Keratinocyte (primary cell): ENCODE results near the gene LRP3. TPM values are rescaled to one million over a fixed set of nuclear protein-coding genes. Genes with fewer than 3 reads are reported as not detected.
"Not testable (repeated sequence)": the region's sequence is repeated elsewhere in the genome, so short reads cannot be mapped to it uniquely, and the experiment has no call there.

ENCODE experiments used
- DNase-seq: peaks from one replicate; pipeline ENCODE4 v3.0.0-alpha.2; 2011; ENCODE audit warnings: low read depth, missing footprints, low spot score
- FAIRE-seq: peaks from 2 replicates; lab custom pipeline; 2011; peaks lifted over from hg19 to GRCh38; lab: Jason Lieb, UNC
- H2AFZ ChIP-seq: 2 replicates; pipeline ENCODE4 v1.6.0; 2012; ENCODE audit warnings: low read length, control low read depth, inconsistent platforms; ENCODE audit not compliant: control insufficient read depth
- H3K27ac ChIP-seq: 2 replicates; pipeline ENCODE4 v1.5.1; 2011; ENCODE audit warnings: low read length; ENCODE audit not compliant: control insufficient read depth, insufficient read depth
- H3K27me3 ChIP-seq: 3 replicates; pipeline ENCODE4 v1.6.0; 2011; ENCODE audit warnings: low read length; ENCODE audit not compliant: control insufficient read depth, insufficient read depth; ENCODE audit errors: extremely low read depth
- H3K36me3 ChIP-seq, 2 experiments: 2 replicates in 1 of 2; 3 replicates in 1 of 2; pipeline ENCODE4 v1.5.1; 2011; ENCODE audit warnings: low read length in 2 of 2, mild to moderate bottlenecking in 1 of 2; ENCODE audit not compliant: control insufficient read depth in 2 of 2, insufficient read depth in 2 of 2; ENCODE audit errors: extremely low read depth in 1 of 2
- H3K4me1 ChIP-seq: 3 replicates; pipeline ENCODE4 v1.5.1; 2011; ENCODE audit warnings: low read length; ENCODE audit not compliant: control insufficient read depth, insufficient read depth; ENCODE audit errors: extremely low read depth
- H3K4me2 ChIP-seq: 3 replicates; pipeline ENCODE4 v1.6.0; 2011; ENCODE audit warnings: low read depth, low read length; ENCODE audit not compliant: control insufficient read depth, insufficient read depth; ENCODE audit errors: extremely low read depth
- H3K4me3 ChIP-seq, 3 experiments: fragments of 200-600 bp in 1 of 3; sonication (generic) in 1 of 3; 2 replicates in 2 of 3; 3 replicates in 1 of 3; pipeline ENCODE4 v1.5.1; 2011 to 2016; ENCODE audit warnings: low read length in 3 of 3, mild to moderate bottlenecking in 3 of 3, control low read depth in 2 of 3, inconsistent platforms in 1 of 3, low read depth in 1 of 3, mixed read lengths in 1 of 3, mixed run types in 1 of 3, moderate library complexity in 1 of 3; ENCODE audit not compliant: control insufficient read depth in 2 of 3, insufficient read depth in 2 of 3; ENCODE audit errors: extremely low read depth in 1 of 3
- H3K79me2 ChIP-seq: 2 replicates; pipeline ENCODE4 v1.6.0; 2012; ENCODE audit warnings: low read length; ENCODE audit not compliant: control insufficient read depth, insufficient read depth
- H3K9ac ChIP-seq: 3 replicates; pipeline ENCODE4 v1.6.0; 2011; ENCODE audit warnings: low read length; ENCODE audit not compliant: control insufficient read depth, insufficient read depth; ENCODE audit errors: extremely low read depth
- H3K9me1 ChIP-seq: 3 replicates; pipeline ENCODE4 v1.6.0; 2011; ENCODE audit warnings: low read length; ENCODE audit not compliant: control insufficient read depth, insufficient read depth; ENCODE audit errors: extremely low read depth
- H3K9me3 ChIP-seq: 2 replicates; pipeline ENCODE4 v1.5.1; 2012; ENCODE audit warnings: low read depth, low read length; ENCODE audit not compliant: control insufficient read depth
- H4K20me1 ChIP-seq: 3 replicates; pipeline ENCODE4 v1.6.0; 2011; ENCODE audit warnings: low read length; ENCODE audit not compliant: control insufficient read depth, insufficient read depth; ENCODE audit errors: extremely low read depth
- CTCF ChIP-seq, 3 experiments: IDR thresholded peaks in 1 of 3; conservative IDR thresholded peaks in 1 of 3; optimal IDR thresholded peaks in 1 of 3; 2 replicates in 2 of 3; 3 replicates in 1 of 3; pipeline versions ENCODE3 to v1.5.1; 2011; ENCODE audit warnings: low read length in 3 of 3, mild to moderate bottlenecking in 3 of 3, moderate library complexity in 2 of 3, control low read depth in 1 of 3, inconsistent platforms in 1 of 3; ENCODE audit not compliant: insufficient read depth in 2 of 3; ENCODE audit errors: extremely low read depth in 1 of 3
- EZH2 ChIP-seq: IDR thresholded peaks from one replicate; pipeline ENCODE4 v1.6.1; 2012; ENCODE audit warnings: inconsistent platforms, mild to moderate bottlenecking, low read length, moderate library complexity
- dilution Hi-C: fragments of 300-500 bp; cut with MboI; formaldehyde crosslinking; loops from one replicate; pipeline ENCODE4 v1.7.0; 2020; ENCODE audit warnings: low sequenced_read_pairs; ENCODE audit not compliant: extremely low pct_ligation_motif_present
- polyA plus RNA-seq, 5 experiments: library from polyadenylated mRNA; depleted of rRNA in 3 of 5; stranded (reverse) in 3 of 5; stranded (forward) in 1 of 5; unstranded in 1 of 5; fragments of >200 nt; gene quantifications; 1 replicate in 1 of 5; 2 replicates in 3 of 5; 3 replicates in 1 of 5; pipeline versions ENCODE4 v1.2.1 to v1.2.3, GENCODE V29; 2011 to 2012; ENCODE audit warnings: missing spikeins in 2 of 5, low read depth in 1 of 5, low replicate concordance in 1 of 5

LRP3 gene
- polyA plus RNA-seq, 1 donor (not counting 4 experiments of a cell fraction or from before 2014, with no cell fraction given) = 5.0 TPM

DNA sequence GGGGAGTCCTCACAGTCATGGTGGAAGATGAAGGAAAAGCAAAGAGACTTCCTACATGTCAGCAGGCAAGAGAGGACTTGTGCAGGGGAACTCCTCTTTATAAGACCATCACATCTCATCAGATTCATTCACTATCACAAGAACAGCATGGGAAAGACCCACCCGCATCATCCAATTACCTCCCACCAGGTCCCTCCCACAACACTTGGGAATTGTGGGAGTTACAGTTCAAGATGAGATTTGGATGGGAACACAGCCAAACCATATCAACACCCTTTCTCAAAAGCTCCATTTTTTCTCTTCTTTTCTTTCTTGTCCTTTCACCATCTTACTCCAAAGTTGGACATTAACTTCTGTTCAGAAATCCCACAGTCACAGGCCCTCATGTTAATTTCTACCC, 4.7 kb upstream of the LRP3 start:
- Histone ChIP-seq H3K4me3 (no peak overlapping the region), H3K79me2 (no peaks in the 10 kb centered on the region), H3K9me3 (no peaks in the 10 kb centered on the region), H3K27ac (no peak overlapping the region), H3K9ac (no peak overlapping the region), H3K4me2 (no peak overlapping the region), H4K20me1 (no peaks in the 10 kb centered on the region), H3K27me3 (peaks cover 14% of the 10 kb centered on the region), H3K36me3 (no peaks in the 10 kb centered on the region), H2AFZ (no peak overlapping the region), H3K9me1 (no peaks in the 10 kb centered on the region), H3K4me1 (no peaks in the 10 kb centered on the region)
- TF ChIP-seq EZH2 (no peak), CTCF (optimal IDR thresholded peaks at IDR 0.05 in 1 of 3, IDR thresholded peaks at IDR 0.05 in 1 of 3, conservative IDR thresholded peaks at IDR 0.05 in 1 of 3; ENCODE audit: extremely low read depth in 1 of 3, insufficient read depth in 2 of 3, low read length in 3 of 3) (no peak)
- FAIRE-seq = no peak
- DNase-seq = no peak
- dilution Hi-C loops = no loop called here

DNA sequence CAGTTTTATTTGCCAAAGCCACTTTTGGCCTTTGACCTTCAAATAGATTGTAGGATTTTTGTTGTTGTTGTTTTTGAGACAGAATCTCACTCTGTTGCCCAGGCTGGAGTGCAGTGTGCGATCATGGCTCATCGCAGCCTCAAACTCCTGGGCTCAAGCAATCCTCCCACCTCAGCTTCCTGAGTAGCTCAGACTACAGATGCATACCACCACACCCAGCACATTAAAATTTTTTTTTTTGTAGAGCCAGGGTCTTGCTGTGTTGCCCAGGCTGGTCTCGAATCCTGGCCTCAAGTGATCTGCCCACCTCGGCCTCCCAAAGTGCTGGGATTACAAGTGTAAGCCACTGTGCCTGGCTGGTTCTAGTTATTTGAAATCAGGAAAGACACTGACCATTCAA, 3.0 kb upstream of the LRP3 start:
- dilution Hi-C loops, H3K4me1 ChIP-seq, H3K79me2 ChIP-seq, H3K9me1 ChIP-seq, H3K4me2 ChIP-seq, H4K20me1 ChIP-seq, DNase-seq, FAIRE-seq, H3K9ac ChIP-seq, H3K36me3 ChIP-seq, H3K27ac ChIP-seq, H3K4me3 ChIP-seq, H3K9me3 ChIP-seq, H2AFZ ChIP-seq: not testable (repeated sequence)
- peaks cover 14% of the 10 kb centered on the region for H3K27me3 ChIP-seq

GRCh38 chr19:33191501-33191900, 2.6 kb upstream of the LRP3 start:
- H3K9me3 ChIP-seq = no peaks in the 10 kb centered on the region
- H3K27ac ChIP-seq = no peak overlapping the region
- dilution Hi-C loops = no loop called here
- no peaks in the 10 kb centered on the region for H3K36me3 ChIP-seq
- FAIRE-seq (no peak), DNase-seq (no peak)
- H3K4me2 ChIP-seq = no peak overlapping the region
- no peak overlapping the region for H2AFZ ChIP-seq
- no peaks in the 10 kb centered on the region for H3K9me1 ChIP-seq
- H3K4me1 ChIP-seq = peaks cover 3% of the 10 kb centered on the region
- no peaks in the 10 kb centered on the region for H3K79me2 ChIP-seq
- H3K27me3 ChIP-seq = peaks cover 14% of the 10 kb centered on the region
- no peaks in the 10 kb centered on the region for H4K20me1 ChIP-seq
- no peak overlapping the region for H3K4me3 ChIP-seq
- no peak for TF ChIP-seq CTCF (optimal IDR thresholded peaks at IDR 0.05 in 1 of 3, IDR thresholded peaks at IDR 0.05 in 1 of 3, conservative IDR thresholded peaks at IDR 0.05 in 1 of 3; ENCODE audit: extremely low read depth in 1 of 3, insufficient read depth in 2 of 3, low read length in 3 of 3)
- no peak for TF ChIP-seq EZH2
- H3K9ac ChIP-seq = no peak overlapping the region
